ENCODE results near the gene CFAP141. TPM values are rescaled to one million over a fixed set of nuclear protein-coding genes. Genes with fewer than 3 reads are reported as not detected.
A peak's percentile ranks its signal among the peaks of the same experiment; 100 is the strongest.

CFAP141 gene
- total RNA-seq: not detected

GRCh38 chr1:154206196-154206595, at the start of gene CFAP141:
CFAP141 (minus strand) TSS chr1:154206333; CDS start chr1:154206307, 26 bp downstream.

GRCh38 chr1:154220071-154220969, 14.2 kb upstream of the CFAP141 start, which contains the start of gene UBAP2L:
UBAP2L (plus strand) TSS chr1:154220955; CDS start chr1:154225124, 4,169 bp downstream.

GRCh38 chr1:154191990-154192461, 14.1 kb downstream of the CFAP141 start, which contains the start of gene TPM3:
TPM3 (minus strand) TSS chr1:154192100; CDS start chr1:154192018, 82 bp downstream.

GRCh38 chr1:154154534-154155191, 51.5 kb downstream of the CFAP141 start, which contains the start of gene NUP210L:
NUP210L (minus strand) TSS chr1:154155073.

Small RNAs within 50 kb of the gene (microRNA-seq; reads per million reads assigned to microRNA genes)
- 6.3 reads per million, percentile 34 among the genes with 10 or more reads in this experiment for gene MIR190B (ENCODE audit: borderline microRNAs expressed, borderline replicate concordance)

Other genes starting within 250 kb of the CFAP141 start
- gene CRTC2, start 247.7 kb downstream of the CFAP141 start, total RNA-seq: 10 to 100 TPM; 82.9 to 99.8 TPM
- gene SLC39A1, start 242.8 kb downstream of the CFAP141 start, total RNA-seq: 10 to 100 TPM; 27.7 to 29.7 TPM
- 1 to 10 TPM; 6.0 to 7.9 TPM for gene CREB3L4, start 238.4 kb downstream of the CFAP141 start, total RNA-seq
- 100 to 1,000 TPM; 106 to 107 TPM for gene JTB, start 228.7 kb downstream of the CFAP141 start, total RNA-seq
- gene RAB13, start 220.0 kb downstream of the CFAP141 start, total RNA-seq: 1 to 10 TPM; 1.3 TPM
- 1,000 to 10,000 TPM; 3,937 to 4,301 TPM for gene RPS27, start 215.6 kb downstream of the CFAP141 start, total RNA-seq
- gene NUP210L, start 51.3 kb downstream of the CFAP141 start, total RNA-seq: under 1 TPM; 0.08 to 0.10 TPM
- 100 to 1,000 TPM; 686 to 725 TPM for gene TPM3, start 14.2 kb downstream of the CFAP141 start, total RNA-seq
- gene UBAP2L, start 14.6 kb upstream of the CFAP141 start, total RNA-seq: 100 to 1,000 TPM; 180 to 183 TPM
- 10 to 100 TPM; 96.6 to 97.2 TPM for gene HAX1, start 66.3 kb upstream of the CFAP141 start, total RNA-seq
- gene AQP10, start 114.8 kb upstream of the CFAP141 start, total RNA-seq: not detected
- 100 to 1,000 TPM; 146 to 156 TPM for gene ATP8B2, start 119.2 kb upstream of the CFAP141 start, total RNA-seq
- gene IL6R, start 199.0 kb upstream of the CFAP141 start, total RNA-seq: 10 to 100 TPM; 10.9 to 11.6 TPM